ENCODE measurements around the gene PCYT1A.
"Not testable (repeated sequence)": the region's sequence is repeated elsewhere in the genome, so short reads cannot be mapped to it uniquely, and the experiment has no call there.

The PCYT1A gene

DNA sequence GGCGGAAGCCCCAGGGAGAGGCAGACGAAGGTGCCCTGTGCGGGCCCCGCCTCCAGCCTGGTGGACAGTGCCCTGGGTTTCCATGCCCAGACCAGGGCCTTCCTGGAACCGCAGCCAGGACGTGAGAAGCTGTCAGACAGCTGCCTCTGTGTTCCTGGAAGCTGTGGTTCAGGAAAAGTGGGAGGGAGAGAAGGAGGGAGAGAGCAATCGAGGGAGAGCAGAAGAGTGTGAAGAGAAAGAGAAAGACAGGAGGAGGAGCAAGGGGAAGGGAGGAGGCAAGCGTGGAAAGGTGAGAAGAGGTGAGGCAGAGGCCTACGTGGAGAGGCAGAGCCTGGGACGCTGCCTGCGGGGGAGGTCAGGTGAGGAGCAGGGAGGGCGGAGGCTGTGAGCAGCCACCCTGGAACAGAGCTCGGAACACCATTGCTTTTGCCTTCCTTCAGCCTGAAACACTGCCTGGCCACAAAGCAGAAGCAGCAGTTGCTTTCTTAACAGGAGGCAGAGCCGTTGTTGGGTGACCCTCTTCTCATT lies 94.9 kb downstream of the PCYT1A start:
- DNase-seq (ENCODE audit: low read depth) = no peak

GRCh38 chr3:196192036-196192523 lies 95.4 kb downstream of the PCYT1A start:
- DNase-seq (ENCODE audit: low read depth) = no peak

GRCh38 chr3:196189566-196190347 lies 97.8 kb downstream of the PCYT1A start:
- no peak for DNase-seq (ENCODE audit: low read depth)

DNA sequence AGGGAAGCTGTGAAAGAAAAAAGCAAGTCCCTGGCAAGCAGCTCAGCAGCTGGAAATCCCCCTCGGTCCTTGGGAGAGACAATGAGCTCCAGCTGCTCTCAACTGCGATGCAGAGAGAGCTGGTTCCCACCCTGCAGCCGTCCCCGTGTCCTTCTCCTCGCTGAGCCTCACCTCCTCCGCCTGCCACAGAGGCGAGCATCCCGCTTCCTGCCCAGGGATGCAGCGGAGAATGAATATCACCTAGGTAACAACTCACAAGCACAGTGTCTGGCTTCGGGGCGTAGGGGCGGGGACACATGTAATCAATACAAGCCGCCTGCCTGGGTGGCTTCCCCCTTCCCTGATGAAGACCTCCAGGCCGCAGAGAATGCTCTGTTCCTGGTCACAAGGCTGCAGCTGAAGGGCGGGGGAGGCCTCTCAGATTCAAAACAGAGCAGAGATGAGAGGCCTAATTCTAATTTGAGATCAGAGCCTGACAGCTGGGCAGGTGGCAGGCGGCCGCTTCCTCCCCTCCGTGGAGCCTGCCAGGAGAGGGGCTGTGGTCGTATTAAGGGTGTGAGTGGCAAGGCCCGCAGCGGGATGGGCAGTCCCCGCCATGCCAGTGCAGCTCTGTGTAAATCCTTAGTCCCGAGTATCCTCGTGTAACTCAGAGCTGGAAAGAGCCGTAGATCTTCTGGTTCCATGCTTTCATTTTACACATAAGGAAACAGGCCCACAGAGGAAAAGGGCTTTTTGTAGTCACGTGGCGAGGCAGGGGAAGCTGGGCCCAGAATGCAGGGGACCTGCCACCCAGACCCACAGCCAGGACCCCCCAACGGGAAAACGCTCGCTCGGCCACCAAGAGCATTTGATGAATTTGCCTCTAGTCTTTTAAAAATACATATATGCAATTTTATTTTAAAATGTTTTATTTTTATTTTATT lies 100.6 kb downstream of the PCYT1A start:
- DNase-seq (ENCODE audit: low read depth) = no peak

- no peak for DNase-seq (ENCODE audit: low read depth)
Measured at GRCh38 chr3:196184881-196185280, 102.6 kb downstream of the PCYT1A start.

DNA sequence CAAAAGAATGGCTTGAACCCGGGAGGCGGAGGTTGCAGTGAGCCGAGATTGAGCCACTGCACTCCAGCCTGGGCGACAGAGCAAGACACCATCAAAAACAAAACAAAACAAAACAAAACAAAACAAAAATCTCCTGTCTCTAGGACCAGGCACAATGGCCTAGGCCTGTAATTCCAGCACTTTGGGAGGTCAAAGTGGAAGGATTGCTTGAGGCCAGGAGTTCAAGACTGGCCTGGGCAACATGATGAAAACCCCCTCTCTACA lies 103.4 kb downstream of the PCYT1A start:
- DNase-seq (ENCODE audit: low read depth) = not testable (repeated sequence)

DNA sequence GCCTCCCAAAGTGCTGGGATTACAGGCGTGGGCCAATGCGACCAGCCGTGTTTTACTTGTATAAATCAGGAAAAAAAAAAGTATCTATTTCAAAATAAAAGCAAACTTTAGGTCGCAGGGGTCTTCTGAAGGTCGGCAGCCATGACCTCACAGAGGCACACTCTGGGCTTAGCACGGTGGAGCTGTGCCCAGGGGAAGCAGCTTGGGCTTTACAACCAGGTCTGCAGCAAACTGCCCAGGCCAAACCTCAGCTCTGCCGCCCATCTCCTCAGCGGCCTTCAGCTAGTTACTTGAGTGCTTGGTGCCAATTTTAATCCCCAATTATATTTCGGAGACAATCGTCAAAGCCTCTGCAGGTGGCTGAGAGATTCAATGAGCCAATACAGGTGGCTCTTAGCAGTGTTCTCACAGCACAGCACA lies 106.4 kb downstream of the PCYT1A start:
- DNase-seq (ENCODE audit: low read depth) = no peak

DNA sequence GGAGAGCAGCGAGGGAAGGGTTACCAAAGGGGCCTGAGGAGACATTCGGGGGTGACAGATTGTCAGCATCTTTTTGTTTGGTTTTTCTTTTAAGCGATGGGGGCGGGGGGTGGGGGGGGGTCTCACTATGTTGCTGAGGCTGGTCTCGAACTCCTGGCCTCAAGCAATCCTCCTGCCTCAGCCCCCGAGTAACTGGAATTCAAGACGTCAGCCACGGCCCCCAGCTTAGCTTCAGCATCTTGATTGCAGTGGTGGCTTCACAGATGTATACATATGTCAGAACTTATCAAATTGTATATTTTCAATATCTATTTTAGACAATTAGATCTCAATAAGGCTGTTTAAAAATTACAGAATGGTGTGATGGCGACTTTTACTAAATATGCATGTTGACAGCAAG lies 107.2 kb downstream of the PCYT1A start:
- no peak for DNase-seq (ENCODE audit: low read depth)
